Vagina (tissue), 2 donors: ENCODE data around the gene TLE3.

ENCODE experiments used
- CTCF ChIP-seq, 3 experiments: fragments of 450-650 bp in 2 of 3; fragments of 200-600 bp in 1 of 3; sonication (generic) in 1 of 3; IDR thresholded peaks; one replicate each; pipeline ENCODE4 v1.5.1; 2017 to 2019; ENCODE audit warnings: antibody characterized with exemption in 3 of 3, mild to moderate bottlenecking in 2 of 3, moderate library complexity in 2 of 3
- POLR2A ChIP-seq, 2 donors: fragments of 450-650 bp; IDR thresholded peaks; one replicate each; pipeline ENCODE4 v1.6.1; 2017; ENCODE audit warnings: antibody characterized with exemption in 2 of 2, mild to moderate bottlenecking in 2 of 2, moderate library complexity in 2 of 2
- POLR2AphosphoS5 ChIP-seq, 2 donors: sonication (generic); formaldehyde crosslinking; IDR thresholded peaks; one replicate each; pipeline ENCODE4 v1.9.0; 2017; ENCODE audit warnings: antibody characterized with exemption in 2 of 2, mild to moderate bottlenecking in 2 of 2, low read depth in 1 of 2; ENCODE audit not compliant: insufficient read depth in 1 of 2

GRCh38 chr15:70034596-70034995 is 63.1 kb downstream of the TLE3 start:
- TF ChIP-seq POLR2AphosphoS5 (IDR thresholded peaks at IDR 0.05; ENCODE audit: insufficient read depth in 1 of 2, low read depth in 1 of 2): no peak
- TF ChIP-seq CTCF (IDR thresholded peaks at IDR 0.05): no peak
- TF ChIP-seq POLR2A (IDR thresholded peaks at IDR 0.05): no peak
